ENCODE data around the gene PLP2. TPM values are rescaled to one million over a fixed set of nuclear protein-coding genes. Genes with fewer than 3 reads are reported as not detected.
A peak's percentile ranks its signal among the peaks of the same experiment; 100 is the strongest.

The PLP2 gene
- total and polyA plus RNA-seq, 10 donors = 30.2 to 100 (median 55.0) TPM

GRCh38 chrX:49155243-49155899 lies 16.3 kb upstream of the PLP2 start:
- no peaks in the 10 kb centered on the region for H3K9me3 ChIP-seq
- 1 to 62% (median 4%) methylated on average over 18 of the region's 18 CpGs for WGBS, 5 donors
- H3K36me3 ChIP-seq = no peaks in the 10 kb centered on the region
- intact Hi-C loops (cut with DNase I; ENCODE audit: low total_unique reads) = no loop called here
- TF ChIP-seq CTCF (IDR thresholded peaks at IDR 0.05 in 8 of 11, conservative IDR thresholded peaks at IDR 0.05 in 3 of 11) = no peak
- TF ChIP-seq POLR2AphosphoS5 (IDR thresholded peaks at IDR 0.05) = no peak
- TF ChIP-seq POLR2A (IDR thresholded peaks at IDR 0.05) = no peak
- no peaks in the 10 kb centered on the region for H3K27me3 ChIP-seq (replicated peaks in 1 of 7)
- H3K4me3 ChIP-seq = peak overlapping the region; percentile 5 to 68 (median 40)
- no peak for DNase-seq
- H3K4me1 ChIP-seq = peaks cover 0 to 12% (median 6%) of the 10 kb centered on the region in 6 donors
- H3K27ac ChIP-seq = peak overlapping the region; percentile 51 to 95 (median 92)

- DNase-seq = peak; percentile 97
- Histone ChIP-seq H3K27ac (peak overlapping the region; percentile 51 to 95 (median 92)), H3K27me3 (replicated peaks in 1 of 7) (no peaks in the 10 kb centered on the region), H3K4me3 (peak overlapping the region; percentile 5 to 68 (median 40)), H3K36me3 (no peaks in the 10 kb centered on the region), H3K9me3 (no peaks in the 10 kb centered on the region), H3K4me1 (peaks cover 0 to 12% (median 6%) of the 10 kb centered on the region in 6 donors)
- intact Hi-C loops (cut with DNase I; ENCODE audit: low total_unique reads) = no loop called here
- 1 to 44% (median 2%) methylated on average over 15 to 65 of the region's 65 CpGs for WGBS, 5 donors
- peak; percentile 70 to 93 (median 85) for TF ChIP-seq CTCF (IDR thresholded peaks at IDR 0.05 in 8 of 11, conservative IDR thresholded peaks at IDR 0.05 in 3 of 11)
- TF ChIP-seq POLR2A (IDR thresholded peaks at IDR 0.05) = peak in 1 of 3 donors; percentile 12
- TF ChIP-seq POLR2AphosphoS5 (IDR thresholded peaks at IDR 0.05) = peak; percentile 85 to 89 (median 88)
Observed at GRCh38 chrX:49155900-49156837, 15.5 kb upstream of the PLP2 start.

- no peak for TF ChIP-seq POLR2AphosphoS5 (IDR thresholded peaks at IDR 0.05)
- no peak for TF ChIP-seq POLR2A (IDR thresholded peaks at IDR 0.05)
- no peak for TF ChIP-seq CTCF (IDR thresholded peaks at IDR 0.05 in 8 of 11, conservative IDR thresholded peaks at IDR 0.05 in 3 of 11)
- Histone ChIP-seq H3K9me3 (no peaks in the 10 kb centered on the region), H3K4me3 (no peak overlapping the region), H3K27ac (no peak overlapping the region), H3K4me1 (peaks cover 0 to 12% (median 6%) of the 10 kb centered on the region in 6 donors), H3K27me3 (replicated peaks in 1 of 7) (no peaks in the 10 kb centered on the region), H3K36me3 (no peaks in the 10 kb centered on the region)
- DNase-seq = no peak
- intact Hi-C loops (cut with DNase I; ENCODE audit: low total_unique reads) = no loop called here
- 83 to 90% (median 87%) methylated on average over 16 to 24 of the region's 25 CpGs for WGBS, 5 donors
Observed at GRCh38 chrX:49157194-49157593, 14.5 kb upstream of the PLP2 start.

GRCh38 chrX:49160908-49161307 lies 10.8 kb upstream of the PLP2 start:
- Histone ChIP-seq H3K9me3 (no peaks in the 10 kb centered on the region), H3K36me3 (no peaks in the 10 kb centered on the region), H3K4me1 (peaks cover 0 to 20% (median 7%) of the 10 kb centered on the region in 6 donors), H3K27me3 (replicated peaks in 1 of 7) (no peaks in the 10 kb centered on the region), H3K27ac (no peak overlapping the region), H3K4me3 (no peak overlapping the region)
- DNase-seq = no peak
- intact Hi-C loops (cut with DNase I; ENCODE audit: low total_unique reads) = no loop called here
- 91 to 97% (median 95%) methylated on average over 2 of the region's 2 CpGs for WGBS, 5 donors
- TF ChIP-seq CTCF (IDR thresholded peaks at IDR 0.05 in 8 of 11, conservative IDR thresholded peaks at IDR 0.05 in 3 of 11) (no peak), POLR2A (IDR thresholded peaks at IDR 0.05) (no peak), POLR2AphosphoS5 (IDR thresholded peaks at IDR 0.05) (no peak)

All from spleen (tissue), 11 donors.